HepG2 (cell line): ENCODE results near the gene LSM6. TPM values are rescaled to one million over a fixed set of nuclear protein-coding genes. Genes with fewer than 3 reads are reported as not detected.
A peak's percentile ranks its signal among the peaks of the same experiment; 100 is the strongest.

Source experiments
- BHLHE40 ChIP-seq: IDR thresholded peaks from 2 replicates; pipeline ENCODE4 v1.6.1; 2011; ENCODE audit warnings: low read length, improper control_type of control experiment
- EED ChIP-seq: sonication (generic); formaldehyde crosslinking; IDR thresholded peaks from 2 replicates; pipeline ENCODE4 v1.5.0; 2020; ENCODE audit warnings: mild to moderate bottlenecking, missing genetic modification reagents
- HNRNPL ChIP-seq: fragments of 200-400 bp; formaldehyde crosslinking; IDR thresholded peaks from 2 replicates; pipeline ENCODE4 v1.6.1; 2017; ENCODE audit warnings: mild to moderate bottlenecking, low read depth, low read length
- PCBP1 ChIP-seq: fragments of 200-400 bp; formaldehyde crosslinking; IDR thresholded peaks from 2 replicates; pipeline ENCODE4 v1.6.1; 2017; ENCODE audit warnings: mild to moderate bottlenecking, low read depth, low read length, borderline replicate concordance
- PCBP2 ChIP-seq: fragments of 200-400 bp; formaldehyde crosslinking; optimal IDR thresholded peaks from 2 replicates; pipeline ENCODE3; 2018; ENCODE audit warnings: low read length, low read depth; ENCODE audit not compliant: poor library complexity, severe bottlenecking
- SMARCE1 ChIP-seq: fragments of 450-650 bp; IDR thresholded peaks from 2 replicates; pipeline ENCODE4 v1.6.1; 2017; ENCODE audit warnings: borderline replicate concordance
- TOE1 ChIP-seq: sonication (generic); formaldehyde crosslinking; IDR thresholded peaks from 2 replicates; pipeline ENCODE4 v1.4.0; 2020; ENCODE audit warnings: mild to moderate bottlenecking, missing genetic modification reagents
- ZBTB1 ChIP-seq: sonication (generic); formaldehyde crosslinking; IDR thresholded peaks from 2 replicates; pipeline ENCODE4 v1.4.0; 2020; ENCODE audit warnings: missing genetic modification reagents, borderline replicate concordance
- ZMYM4 ChIP-seq: sonication (generic); formaldehyde crosslinking; IDR thresholded peaks from 2 replicates; pipeline ENCODE4 v1.8.1; 2023; ENCODE audit warnings: mild to moderate bottlenecking, missing genetic modification reagents
- ZNF329 ChIP-seq: sonication (generic); formaldehyde crosslinking; IDR thresholded peaks from 2 replicates; pipeline ENCODE4 v1.9.0; 2021; ENCODE audit warnings: low read depth, mild to moderate bottlenecking, missing genetic modification reagents
- ZNF431 ChIP-seq: sonication (generic); formaldehyde crosslinking; IDR thresholded peaks from 2 replicates; pipeline ENCODE4 v1.9.0; 2022; ENCODE audit warnings: missing genetic modification reagents, low read depth, mild to moderate bottlenecking, borderline replicate concordance
- ZNF556 ChIP-seq: sonication (generic); formaldehyde crosslinking; IDR thresholded peaks from 2 replicates; pipeline ENCODE4 v1.4.0; 2020; ENCODE audit warnings: mild to moderate bottlenecking, missing genetic modification reagents, borderline replicate concordance
- ZNF652 ChIP-seq: IDR thresholded peaks from 2 replicates; pipeline ENCODE4 v1.6.1; 2016; ENCODE audit warnings: low read depth, borderline replicate concordance
- polyA plus RNA-seq, 8 experiments: library from polyadenylated mRNA; depleted of rRNA in 3 of 8; stranded (reverse) in 7 of 8; unstranded in 1 of 8; fragments of >200 nt; fragmentation: Illumina TruSeq in 4 of 8; extraction: Trizol in 4 of 8; gene quantifications; 2 replicates each; pipeline versions ENCODE4 v1.2.1 to v1.2.3, GENCODE V29; 2011 to 2016; ENCODE audit warnings: low read depth in 4 of 8, missing spikeins in 1 of 8, mixed read lengths in 1 of 8; ENCODE audit not compliant: insufficient read depth in 1 of 8
- total RNA-seq, 5 experiments: library from RNA; depleted of rRNA; stranded (reverse); fragments of >200 nt; fragmentation: Illumina TruSeq; extraction: Trizol; gene quantifications; 2 replicates each; pipeline ENCODE4 v1.2.3, GENCODE V29; 2016; ENCODE audit warnings: low read depth in 1 of 5
- TF ChIP-seq, protein P1 (sequence below): sonication (generic); formaldehyde crosslinking; IDR thresholded peaks from 2 replicates; pipeline ENCODE4 v1.8.1; 2023; ENCODE audit warnings: mild to moderate bottlenecking, inconsistent platforms, moderate library complexity, missing genetic modification reagents, borderline replicate concordance
- TF ChIP-seq, protein P2 (sequence below): sonication (generic); formaldehyde crosslinking; IDR thresholded peaks from 2 replicates; pipeline ENCODE4 v1.4.0; 2020; ENCODE audit warnings: missing genetic modification reagents
- TF ChIP-seq, protein P3 (sequence below): sonication (generic); formaldehyde crosslinking; IDR thresholded peaks from 2 replicates; pipeline ENCODE4 v1.8.0; 2022; ENCODE audit warnings: mild to moderate bottlenecking, missing genetic modification reagents
- TF ChIP-seq, protein P4 (sequence below): sonication (generic); formaldehyde crosslinking; IDR thresholded peaks from 2 replicates; pipeline ENCODE4 v1.4.0; 2020; ENCODE audit warnings: mild to moderate bottlenecking, missing genetic modification reagents
- TF ChIP-seq, protein P5 (sequence below): sonication (generic); formaldehyde crosslinking; IDR thresholded peaks from 2 replicates; pipeline ENCODE4 v1.5.1; 2020; ENCODE audit warnings: missing genetic modification reagents, mild to moderate bottlenecking, borderline replicate concordance
- TF ChIP-seq, protein P6 (sequence below): sonication (generic); IDR thresholded peaks from 2 replicates; pipeline ENCODE4 v1.6.1; 2016; ENCODE audit warnings: low read depth, borderline replicate concordance

Gene LSM6
- total and polyA plus RNA-seq, 2 of the 13 experiments (the other 11 are each of a cell fraction or from before 2014, with no cell fraction given) = 14.6 to 83.3 TPM

DNA sequence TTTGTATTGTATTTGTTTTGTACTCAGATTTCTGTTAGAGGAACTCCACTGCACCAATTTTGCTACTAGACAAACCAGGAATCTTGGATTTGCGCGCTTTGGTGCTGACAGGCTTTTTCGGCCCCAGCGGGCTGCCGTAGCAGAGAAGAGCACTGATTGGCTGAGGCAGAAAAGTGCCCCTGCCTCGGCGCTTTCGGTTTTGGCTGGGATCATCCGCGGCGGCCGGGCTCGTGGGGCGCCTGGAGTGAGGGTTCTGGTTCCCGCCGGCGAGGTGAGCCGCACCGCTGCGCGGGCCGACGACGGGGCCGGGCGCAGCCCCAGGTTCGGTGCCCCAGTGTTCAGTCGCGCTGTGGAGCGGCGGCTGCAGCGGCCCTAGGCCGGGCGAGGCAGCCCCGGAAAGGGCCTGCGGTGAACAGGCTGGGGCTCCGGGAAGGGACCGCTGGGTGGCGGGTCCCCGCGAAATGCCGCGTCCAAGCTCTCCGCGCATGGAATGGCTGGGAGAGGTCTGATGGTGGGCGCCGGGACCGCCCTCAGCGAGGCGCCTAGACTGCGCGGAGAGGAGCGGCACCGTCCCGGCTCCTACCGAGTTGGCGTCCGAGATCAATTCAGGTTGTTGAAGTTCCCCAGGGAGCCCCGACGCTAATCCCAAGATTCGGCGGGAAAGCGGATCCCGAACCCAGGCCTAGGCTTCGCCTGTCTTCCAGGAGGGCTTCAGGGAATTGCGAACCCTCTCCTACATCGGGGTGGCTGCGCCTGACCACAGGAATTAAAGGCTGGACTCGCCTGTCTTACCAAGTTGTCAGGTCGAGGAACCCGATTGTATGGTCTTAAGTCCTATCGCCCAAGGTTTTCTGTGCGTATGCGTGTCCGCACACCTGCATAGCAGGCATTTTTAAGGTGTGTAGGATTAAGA, at the start of gene LSM6 (continued):
- no peak for TF ChIP-seq EED (CRISPR knock-in tag)
- TF ChIP-seq, protein P1, sequence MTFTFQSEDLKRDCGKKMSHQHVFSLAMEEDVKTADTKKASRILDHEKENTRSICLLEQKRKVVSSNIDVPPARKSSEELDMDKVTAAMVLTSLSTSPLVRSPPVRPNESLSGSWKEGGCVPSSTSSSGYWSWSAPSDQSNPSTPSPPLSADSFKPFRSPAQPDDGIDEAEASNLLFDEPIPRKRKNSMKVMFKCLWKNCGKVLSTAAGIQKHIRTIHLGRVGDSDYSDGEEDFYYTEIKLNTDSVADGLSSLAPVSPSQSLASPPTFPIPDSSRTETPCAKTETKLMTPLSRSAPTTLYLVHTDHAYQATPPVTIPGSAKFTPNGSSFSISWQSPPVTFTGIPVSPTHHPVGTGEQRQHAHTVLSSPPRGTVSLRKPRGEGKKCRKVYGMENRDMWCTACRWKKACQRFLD (CRISPR knock-in tag) = no peak
- TF ChIP-seq, protein P2, sequence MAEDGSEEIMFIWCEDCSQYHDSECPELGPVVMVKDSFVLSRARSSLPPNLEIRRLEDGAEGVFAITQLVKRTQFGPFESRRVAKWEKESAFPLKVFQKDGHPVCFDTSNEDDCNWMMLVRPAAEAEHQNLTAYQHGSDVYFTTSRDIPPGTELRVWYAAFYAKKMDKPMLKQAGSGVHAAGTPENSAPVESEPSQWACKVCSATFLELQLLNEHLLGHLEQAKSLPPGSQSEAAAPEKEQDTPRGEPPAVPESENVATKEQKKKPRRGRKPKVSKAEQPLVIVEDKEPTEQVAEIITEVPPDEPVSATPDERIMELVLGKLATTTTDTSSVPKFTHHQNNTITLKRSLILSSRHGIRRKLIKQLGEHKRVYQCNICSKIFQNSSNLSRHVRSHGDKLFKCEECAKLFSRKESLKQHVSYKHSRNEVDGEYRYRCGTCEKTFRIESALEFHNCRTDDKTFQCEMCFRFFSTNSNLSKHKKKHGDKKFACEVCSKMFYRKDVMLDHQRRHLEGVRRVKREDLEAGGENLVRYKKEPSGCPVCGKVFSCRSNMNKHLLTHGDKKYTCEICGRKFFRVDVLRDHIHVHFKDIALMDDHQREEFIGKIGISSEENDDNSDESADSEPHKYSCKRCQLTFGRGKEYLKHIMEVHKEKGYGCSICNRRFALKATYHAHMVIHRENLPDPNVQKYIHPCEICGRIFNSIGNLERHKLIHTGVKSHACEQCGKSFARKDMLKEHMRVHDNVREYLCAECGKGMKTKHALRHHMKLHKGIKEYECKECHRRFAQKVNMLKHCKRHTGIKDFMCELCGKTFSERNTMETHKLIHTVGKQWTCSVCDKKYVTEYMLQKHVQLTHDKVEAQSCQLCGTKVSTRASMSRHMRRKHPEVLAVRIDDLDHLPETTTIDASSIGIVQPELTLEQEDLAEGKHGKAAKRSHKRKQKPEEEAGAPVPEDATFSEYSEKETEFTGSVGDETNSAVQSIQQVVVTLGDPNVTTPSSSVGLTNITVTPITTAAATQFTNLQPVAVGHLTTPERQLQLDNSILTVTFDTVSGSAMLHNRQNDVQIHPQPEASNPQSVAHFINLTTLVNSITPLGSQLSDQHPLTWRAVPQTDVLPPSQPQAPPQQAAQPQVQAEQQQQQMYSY (CRISPR knock-in tag) = 0 out of 2 replicates have a peak, but pooled peaks have one; percentile 44
- TF ChIP-seq, protein P3, sequence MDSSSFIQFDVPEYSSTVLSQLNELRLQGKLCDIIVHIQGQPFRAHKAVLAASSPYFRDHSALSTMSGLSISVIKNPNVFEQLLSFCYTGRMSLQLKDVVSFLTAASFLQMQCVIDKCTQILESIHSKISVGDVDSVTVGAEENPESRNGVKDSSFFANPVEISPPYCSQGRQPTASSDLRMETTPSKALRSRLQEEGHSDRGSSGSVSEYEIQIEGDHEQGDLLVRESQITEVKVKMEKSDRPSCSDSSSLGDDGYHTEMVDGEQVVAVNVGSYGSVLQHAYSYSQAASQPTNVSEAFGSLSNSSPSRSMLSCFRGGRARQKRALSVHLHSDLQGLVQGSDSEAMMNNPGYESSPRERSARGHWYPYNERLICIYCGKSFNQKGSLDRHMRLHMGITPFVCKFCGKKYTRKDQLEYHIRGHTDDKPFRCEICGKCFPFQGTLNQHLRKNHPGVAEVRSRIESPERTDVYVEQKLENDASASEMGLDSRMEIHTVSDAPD (CRISPR knock-in tag) = no peak
- 0 out of 2 replicates have a peak, but pooled peaks have one; percentile 40 for TF ChIP-seq TOE1 (CRISPR knock-in tag)
- TF ChIP-seq ZNF329 (CRISPR knock-in tag) = peak; percentile 67; the same call in 1 of the 2 replicates
- TF ChIP-seq SMARCE1 = no peak
- TF ChIP-seq ZBTB1 (CRISPR knock-in tag) = no peak
- TF ChIP-seq HNRNPL = no peak
- TF ChIP-seq BHLHE40 = no peak
- TF ChIP-seq ZNF431 = no peak
- TF ChIP-seq, protein P4, sequence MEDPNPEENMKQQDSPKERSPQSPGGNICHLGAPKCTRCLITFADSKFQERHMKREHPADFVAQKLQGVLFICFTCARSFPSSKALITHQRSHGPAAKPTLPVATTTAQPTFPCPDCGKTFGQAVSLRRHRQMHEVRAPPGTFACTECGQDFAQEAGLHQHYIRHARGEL = no peak
- TF ChIP-seq ZMYM4 (CRISPR knock-in tag) = peak; percentile 87; the same call in 1 of the 2 replicates
- peak; percentile 74; the same call in 1 of the 2 replicates for TF ChIP-seq ZNF556 (CRISPR knock-in tag)
- TF ChIP-seq PCBP2 = no peak
- TF ChIP-seq, protein P5, sequence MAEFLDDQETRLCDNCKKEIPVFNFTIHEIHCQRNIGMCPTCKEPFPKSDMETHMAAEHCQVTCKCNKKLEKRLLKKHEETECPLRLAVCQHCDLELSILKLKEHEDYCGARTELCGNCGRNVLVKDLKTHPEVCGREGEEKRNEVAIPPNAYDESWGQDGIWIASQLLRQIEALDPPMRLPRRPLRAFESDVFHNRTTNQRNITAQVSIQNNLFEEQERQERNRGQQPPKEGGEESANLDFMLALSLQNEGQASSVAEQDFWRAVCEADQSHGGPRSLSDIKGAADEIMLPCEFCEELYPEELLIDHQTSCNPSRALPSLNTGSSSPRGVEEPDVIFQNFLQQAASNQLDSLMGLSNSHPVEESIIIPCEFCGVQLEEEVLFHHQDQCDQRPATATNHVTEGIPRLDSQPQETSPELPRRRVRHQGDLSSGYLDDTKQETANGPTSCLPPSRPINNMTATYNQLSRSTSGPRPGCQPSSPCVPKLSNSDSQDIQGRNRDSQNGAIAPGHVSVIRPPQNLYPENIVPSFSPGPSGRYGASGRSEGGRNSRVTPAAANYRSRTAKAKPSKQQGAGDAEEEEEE (CRISPR knock-in tag) = no peak
- TF ChIP-seq, protein P6, sequence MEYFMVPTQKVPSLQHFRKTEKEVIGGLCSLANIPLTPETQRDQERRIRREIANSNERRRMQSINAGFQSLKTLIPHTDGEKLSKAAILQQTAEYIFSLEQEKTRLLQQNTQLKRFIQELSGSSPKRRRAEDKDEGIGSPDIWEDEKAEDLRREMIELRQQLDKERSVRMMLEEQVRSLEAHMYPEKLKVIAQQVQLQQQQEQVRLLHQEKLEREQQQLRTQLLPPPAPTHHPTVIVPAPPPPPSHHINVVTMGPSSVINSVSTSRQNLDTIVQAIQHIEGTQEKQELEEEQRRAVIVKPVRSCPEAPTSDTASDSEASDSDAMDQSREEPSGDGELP = no peak
- no peak for TF ChIP-seq PCBP1
- no peak for TF ChIP-seq ZNF652 (CRISPR knock-in tag)
